GM12878 (cell line): Measurements from ENCODE around the gene CXXC1. TPM values are rescaled to one million over a fixed set of nuclear protein-coding genes. Genes with fewer than 3 reads are reported as not detected.

Experiments
- ATAC-seq: fragments of 200-7000 bp; cut with Tn5 transposase; 3 replicates; pipeline ENCODE4 v1.9.1; 2020; ENCODE audit warnings: mild to moderate bottlenecking, moderate library complexity
- BruUV-seq: library from RNA; stranded (reverse); fragments of 400-500 nt; replicated peaks from 2 replicates; lab custom pipeline; 2021; lab: Mats Ljungman, UMichigan
- CTCF ChIA-PET: fragments of 300-600 bp; sonication (Branson Sonifier 250); formaldehyde crosslinking; extraction: SDS; loops from one replicate; lab custom pipeline; 2021; ENCODE audit warnings: inconsistent platforms; lab: Yijun Ruan, JAX
- POLR2A ChIA-PET: fragments of 350-600 bp; formaldehyde crosslinking; extraction: SDS; loops from one replicate; lab custom pipeline; 2021; ENCODE audit warnings: inconsistent platforms; lab: Charles Lee
- RAD21 ChIA-PET: fragments of 300-600 bp; sonication (Branson Sonifier 250); formaldehyde crosslinking; loops from one replicate; lab custom pipeline; 2023; ENCODE audit warnings: antibody characterized with exemption; ENCODE audit not compliant: unreplicated experiment; lab: Charles Lee
- SMC1A ChIA-PET: fragments of 300-600 bp; sonication (Branson Sonifier 250); formaldehyde crosslinking; loops from one replicate; lab custom pipeline; 2023; ENCODE audit not compliant: unreplicated experiment, uncharacterized antibody; lab: Charles Lee
- DNase-seq: peaks from one replicate; pipeline ENCODE4 v3.0.0-alpha.2; 2011; ENCODE audit warnings: low read depth, low spot score
- FAIRE-seq: peaks from 3 replicates; lab custom pipeline; 2011; peaks lifted over from hg19 to GRCh38; lab: Jason Lieb, UNC
- H2AFZ ChIP-seq: 2 replicates; pipeline ENCODE4 v1.6.0; 2011; ENCODE audit warnings: low read depth, low read length, control low read depth; ENCODE audit not compliant: control insufficient read depth
- H3K27ac ChIP-seq: 2 replicates; pipeline ENCODE4 v1.5.1; 2011; ENCODE audit warnings: control low read depth; ENCODE audit not compliant: control insufficient read depth, insufficient read depth
- H3K27me3 ChIP-seq, 2 experiments: replicated peaks in 1 of 2; 2 replicates each; pipeline versions ENCODE4 v1.6.0 to v1.6.1; 2011; ENCODE audit warnings: low read length in 1 of 2; ENCODE audit not compliant: control insufficient read depth in 2 of 2, insufficient read depth in 2 of 2
- H3K36me3 ChIP-seq, 2 experiments: 2 replicates each; pipeline ENCODE4 v1.5.1; 2011; ENCODE audit warnings: low read length in 1 of 2; ENCODE audit not compliant: control insufficient read depth in 2 of 2, insufficient read depth in 2 of 2
- H3K4me1 ChIP-seq: 2 replicates; pipeline ENCODE4 v1.6.1; 2011; ENCODE audit warnings: mild to moderate bottlenecking, low read length, moderate library complexity, mixed read lengths; ENCODE audit not compliant: control insufficient read depth, insufficient read depth
- H3K4me2 ChIP-seq: 2 replicates; pipeline ENCODE4 v1.6.0; 2011; ENCODE audit warnings: control low read depth; ENCODE audit not compliant: control insufficient read depth, insufficient read depth
- H3K4me3 ChIP-seq: fragments of 200-600 bp; sonication (generic); 2 replicates; pipeline ENCODE4 v1.5.1; 2016
- H3K79me2 ChIP-seq: 2 replicates; pipeline ENCODE4 v1.6.0; 2011; ENCODE audit warnings: low read length; ENCODE audit not compliant: control insufficient read depth, insufficient read depth
- H3K9ac ChIP-seq: 2 replicates; pipeline ENCODE4 v1.8.0; 2011; ENCODE audit warnings: low read length, control low read depth, mixed read lengths; ENCODE audit not compliant: control insufficient read depth, insufficient read depth
- H3K9me3 ChIP-seq: replicated peaks from 3 replicates; pipeline ENCODE4 v1.5.1; 2011; ENCODE audit warnings: mild to moderate bottlenecking, low read length; ENCODE audit not compliant: control insufficient read depth, insufficient read depth
- H4K20me1 ChIP-seq: 2 replicates; pipeline ENCODE4 v1.6.0; 2011; ENCODE audit not compliant: control insufficient read depth, insufficient read depth
- ATF7 ChIP-seq: fragments of 450-650 bp; IDR thresholded peaks from 2 replicates; pipeline ENCODE4 v1.6.1; 2016; ENCODE audit warnings: low read depth, mild to moderate bottlenecking
- CREB1 ChIP-seq: IDR thresholded peaks from 2 replicates; pipeline ENCODE4 v1.6.1; 2012; ENCODE audit warnings: low read depth, mild to moderate bottlenecking, inconsistent platforms
- HCFC1 ChIP-seq: fragments of 150-350 bp; IDR thresholded peaks from 2 replicates; pipeline ENCODE4 v1.6.1; 2014; ENCODE audit warnings: low read length
- IKZF2 ChIP-seq, 2 experiments: fragments of 450-650 bp; IDR thresholded peaks; 2 replicates each; pipeline ENCODE4 v1.6.1; 2017; ENCODE audit warnings: mild to moderate bottlenecking in 2 of 2, moderate library complexity in 2 of 2
- IRF4 ChIP-seq: IDR thresholded peaks from 2 replicates; pipeline ENCODE4 v1.6.1; 2011; ENCODE audit warnings: low read depth, low read length
- MEF2A ChIP-seq: IDR thresholded peaks from 2 replicates; pipeline ENCODE4 v1.6.1; 2011; ENCODE audit warnings: low read depth, mild to moderate bottlenecking, low read length, moderate library complexity; ENCODE audit not compliant: insufficient read depth
- NFYA ChIP-seq: IDR thresholded peaks from 2 replicates; pipeline ENCODE4 v1.6.1; 2011; ENCODE audit warnings: low read depth, mild to moderate bottlenecking, low read length, improper control_type of control experiment, borderline replicate concordance
- RELA ChIP-seq: fragments of 450-650 bp; IDR thresholded peaks from 2 replicates; pipeline ENCODE4 v1.8.0; 2014; ENCODE audit warnings: borderline replicate concordance; ENCODE audit not compliant: partially characterized antibody
- WGBS: methylation state at CpG from one replicate; pipeline ENCODE4 v1.1.6; 2016; ENCODE audit warnings: low lambda C conversion rate; ENCODE audit not compliant: insufficient replicate concordance, insufficient coverage; ENCODE audit errors: missing lambda C conversion rate; 5-methylcytosine and 5-hydroxymethylcytosine counted together
- in situ Hi-C: fragments of 300-500 bp; cut with MboI; formaldehyde crosslinking; loops from 9 replicates; pipeline ENCODE4 v1.14.3; 2018; ENCODE audit warnings: mixed read lengths
- intact Hi-C: fragments of 100-400 bp; cut with micrococcal nuclease; formaldehyde crosslinking; loops from one replicate; pipeline ENCODE4 v1.14.2; 2022; ENCODE audit not compliant: unreplicated experiment
- polyA plus RNA-seq, 11 experiments: library from polyadenylated mRNA; depleted of rRNA in 4 of 11; unstranded in 6 of 11; stranded (reverse) in 5 of 11; fragments of >200 nt; fragmentation: Nextera tagmentation in 4 of 11; fragmentation: Illumina TruSeq in 1 of 11; extraction: Ambion mirVana in 4 of 11; extraction: Trizol in 1 of 11; gene quantifications; 1 replicate in 1 of 11; 2 replicates in 10 of 11; pipeline versions ENCODE4 v1.2.1 to v1.2.3, GENCODE V29; 2011 to 2016; ENCODE audit warnings: inconsistent platforms in 2 of 11, missing spikeins in 2 of 11, low read depth in 1 of 11
- total RNA-seq, 4 experiments: library from RNA; depleted of rRNA in 3 of 4; stranded (reverse); fragments of >200 nt in 3 of 4; fragmentation: Illumina TruSeq in 1 of 4; extraction: Trizol in 1 of 4; gene quantifications; 2 replicates each; pipeline versions ENCODE4 v1.2.1 to v1.2.3, GENCODE V29; 2013 to 2021
- TF ChIP-seq, protein P1 (sequence below): fragments of 450-650 bp; IDR thresholded peaks from 2 replicates; pipeline ENCODE4 v1.6.1; 2017; ENCODE audit warnings: mild to moderate bottlenecking, moderate library complexity
- TF ChIP-seq, protein P2 (sequence below): fragments of 450-650 bp; IDR thresholded peaks from 2 replicates; pipeline ENCODE4 v1.6.1; 2017; ENCODE audit warnings: antibody characterized with exemption, mild to moderate bottlenecking, moderate library complexity

The CXXC1 gene
- total and polyA plus RNA-seq, 10 of the 15 experiments (the other 5 are each of a cell fraction or from before 2014, with no cell fraction given): 9.2 to 180 (median 93.8) TPM

DNA sequence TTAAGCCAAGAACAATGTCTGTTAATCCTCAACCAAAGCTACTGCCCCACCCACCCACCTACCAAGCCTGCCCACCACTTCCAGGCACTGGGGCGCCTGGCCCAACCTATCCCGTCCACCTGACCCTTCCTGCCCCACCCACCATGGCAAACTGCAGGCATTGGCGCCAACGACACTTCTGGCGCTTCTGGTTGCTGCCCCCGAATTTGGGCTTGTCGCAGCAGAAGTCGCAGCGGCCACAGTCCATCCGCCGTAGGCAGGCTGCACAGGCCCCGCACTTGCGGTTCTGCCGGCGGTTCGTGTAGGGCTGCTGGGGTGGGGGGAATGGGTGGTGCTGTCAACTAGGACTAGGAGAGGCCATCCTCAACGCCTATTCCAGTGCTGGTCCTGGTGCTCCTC lies 13.4 kb downstream of the CXXC1 start (continued):
- TF ChIP-seq, protein P1, sequence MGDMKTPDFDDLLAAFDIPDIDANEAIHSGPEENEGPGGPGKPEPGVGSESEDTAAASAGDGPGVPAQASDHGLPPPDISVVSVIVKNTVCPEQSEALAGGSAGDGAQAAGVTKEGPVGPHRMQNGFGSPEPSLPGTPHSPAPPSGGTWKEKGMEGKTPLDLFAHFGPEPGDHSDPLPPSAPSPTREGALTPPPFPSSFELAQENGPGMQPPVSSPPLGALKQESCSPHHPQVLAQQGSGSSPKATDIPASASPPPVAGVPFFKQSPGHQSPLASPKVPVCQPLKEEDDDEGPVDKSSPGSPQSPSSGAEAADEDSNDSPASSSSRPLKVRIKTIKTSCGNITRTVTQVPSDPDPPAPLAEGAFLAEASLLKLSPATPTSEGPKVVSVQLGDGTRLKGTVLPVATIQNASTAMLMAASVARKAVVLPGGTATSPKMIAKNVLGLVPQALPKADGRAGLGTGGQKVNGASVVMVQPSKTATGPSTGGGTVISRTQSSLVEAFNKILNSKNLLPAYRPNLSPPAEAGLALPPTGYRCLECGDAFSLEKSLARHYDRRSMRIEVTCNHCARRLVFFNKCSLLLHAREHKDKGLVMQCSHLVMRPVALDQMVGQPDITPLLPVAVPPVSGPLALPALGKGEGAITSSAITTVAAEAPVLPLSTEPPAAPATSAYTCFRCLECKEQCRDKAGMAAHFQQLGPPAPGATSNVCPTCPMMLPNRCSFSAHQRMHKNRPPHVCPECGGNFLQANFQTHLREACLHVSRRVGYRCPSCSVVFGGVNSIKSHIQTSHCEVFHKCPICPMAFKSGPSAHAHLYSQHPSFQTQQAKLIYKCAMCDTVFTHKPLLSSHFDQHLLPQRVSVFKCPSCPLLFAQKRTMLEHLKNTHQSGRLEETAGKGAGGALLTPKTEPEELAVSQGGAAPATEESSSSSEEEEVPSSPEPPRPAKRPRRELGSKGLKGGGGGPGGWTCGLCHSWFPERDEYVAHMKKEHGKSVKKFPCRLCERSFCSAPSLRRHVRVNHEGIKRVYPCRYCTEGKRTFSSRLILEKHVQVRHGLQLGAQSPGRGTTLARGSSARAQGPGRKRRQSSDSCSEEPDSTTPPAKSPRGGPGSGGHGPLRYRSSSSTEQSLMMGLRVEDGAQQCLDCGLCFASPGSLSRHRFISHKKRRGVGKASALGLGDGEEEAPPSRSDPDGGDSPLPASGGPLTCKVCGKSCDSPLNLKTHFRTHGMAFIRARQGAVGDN: no peak
- TF ChIP-seq IKZF2 (IDR thresholded peaks at IDR 0.05) (no peak), CREB1 (no peak), NFYA (no peak), RELA (no peak)

DNA sequence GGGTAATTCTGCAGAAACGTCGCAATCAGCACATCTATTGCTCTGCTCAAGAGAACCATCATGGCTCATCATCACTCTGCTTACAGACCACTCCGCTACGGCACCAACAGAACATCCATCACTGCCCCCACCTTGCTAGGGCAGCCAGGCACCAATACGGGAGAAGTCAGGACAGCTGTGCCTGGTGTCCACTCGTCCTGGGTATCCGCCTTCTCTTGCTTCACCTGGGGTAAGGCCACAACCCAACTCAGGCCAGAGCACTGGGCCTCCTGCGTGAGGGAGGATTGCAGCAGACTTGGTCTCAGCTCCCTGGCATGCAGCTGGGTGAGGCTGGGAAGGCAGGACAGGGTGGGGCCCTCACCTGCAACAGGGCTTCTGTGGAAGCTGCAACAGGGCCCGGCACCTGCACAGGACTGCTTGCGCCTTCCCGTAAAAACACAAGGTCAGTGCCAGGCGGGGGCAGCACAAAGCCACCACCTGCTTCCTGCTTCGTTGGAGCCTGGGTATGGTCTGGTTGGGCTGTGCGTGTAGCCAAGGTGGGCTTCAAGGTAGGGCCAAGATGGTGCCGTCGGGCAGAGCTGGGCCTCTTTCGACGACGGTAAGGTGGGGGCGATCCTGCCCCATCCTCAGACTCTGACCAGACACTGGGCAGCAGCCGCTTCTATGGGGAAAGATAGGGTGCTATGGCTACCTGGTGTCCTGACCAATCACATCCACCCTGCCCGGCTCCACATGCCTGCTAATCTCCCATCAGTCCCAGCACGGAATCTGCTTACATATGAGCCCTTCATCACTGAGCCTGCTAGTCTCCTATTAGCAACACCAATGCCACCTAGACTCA lies 14.1 kb downstream of the CXXC1 start:
- intact Hi-C loops (no loop called here), in situ Hi-C loops (no loop called here)
- H4K20me1 ChIP-seq: no peaks in the 10 kb centered on the region
- ChIA-PET POLR2A (interaction anchor here (0.5 kb wide), 1 partner anchor 1339 kb away, joined by 3 read pairs; no protein-coding TSS in a partner anchor), CTCF (no interaction called here), RAD21 (no interaction called here), SMC1A (interaction anchor here (1.2 kb wide), 1 partner anchor 116 kb away, joined by 3 read pairs; no protein-coding TSS in a partner anchor)
- TF ChIP-seq MEF2A (no peak), IRF4 (no peak), ATF7 (no peak), HCFC1 (no peak)
- TF ChIP-seq, protein P2, sequence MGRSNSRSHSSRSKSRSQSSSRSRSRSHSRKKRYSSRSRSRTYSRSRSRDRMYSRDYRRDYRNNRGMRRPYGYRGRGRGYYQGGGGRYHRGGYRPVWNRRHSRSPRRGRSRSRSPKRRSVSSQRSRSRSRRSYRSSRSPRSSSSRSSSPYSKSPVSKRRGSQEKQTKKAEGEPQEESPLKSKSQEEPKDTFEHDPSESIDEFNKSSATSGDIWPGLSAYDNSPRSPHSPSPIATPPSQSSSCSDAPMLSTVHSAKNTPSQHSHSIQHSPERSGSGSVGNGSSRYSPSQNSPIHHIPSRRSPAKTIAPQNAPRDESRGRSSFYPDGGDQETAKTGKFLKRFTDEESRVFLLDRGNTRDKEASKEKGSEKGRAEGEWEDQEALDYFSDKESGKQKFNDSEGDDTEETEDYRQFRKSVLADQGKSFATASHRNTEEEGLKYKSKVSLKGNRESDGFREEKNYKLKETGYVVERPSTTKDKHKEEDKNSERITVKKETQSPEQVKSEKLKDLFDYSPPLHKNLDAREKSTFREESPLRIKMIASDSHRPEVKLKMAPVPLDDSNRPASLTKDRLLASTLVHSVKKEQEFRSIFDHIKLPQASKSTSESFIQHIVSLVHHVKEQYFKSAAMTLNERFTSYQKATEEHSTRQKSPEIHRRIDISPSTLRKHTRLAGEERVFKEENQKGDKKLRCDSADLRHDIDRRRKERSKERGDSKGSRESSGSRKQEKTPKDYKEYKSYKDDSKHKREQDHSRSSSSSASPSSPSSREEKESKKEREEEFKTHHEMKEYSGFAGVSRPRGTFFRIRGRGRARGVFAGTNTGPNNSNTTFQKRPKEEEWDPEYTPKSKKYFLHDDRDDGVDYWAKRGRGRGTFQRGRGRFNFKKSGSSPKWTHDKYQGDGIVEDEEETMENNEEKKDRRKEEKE: no peak
- no peak overlapping the region for H3K27ac ChIP-seq
- no peak overlapping the region for H2AFZ ChIP-seq
- peaks cover 6% of the 10 kb centered on the region for H3K79me2 ChIP-seq
- peaks cover 46 to 68% of the 10 kb centered on the region in 2 experiments for H3K36me3 ChIP-seq
- H3K27me3 ChIP-seq: no peaks in the 10 kb centered on the region
- ATAC-seq (no peak), FAIRE-seq (no peak), DNase-seq (no peak)
- H3K9me3 ChIP-seq: no peaks in the 10 kb centered on the region
- H3K4me2 ChIP-seq: no peak overlapping the region
- 97% methylated on average over 23 of the region's 23 CpGs for WGBS
- peaks cover 7% of the 10 kb centered on the region; the same call in 1 of the 2 replicates for H3K4me1 ChIP-seq
- no TSS peak for BruUV-seq
- no peak overlapping the region for H3K9ac ChIP-seq
- no peak overlapping the region for H3K4me3 ChIP-seq
